Neutrophil (primary cell): ENCODE results near the gene SGMS1.

Experiments
- H3K27ac ChIP-seq: fragments of 200-600 bp; sonication (generic); 2 replicates; pipeline ENCODE4 v1.5.1; 2016; ENCODE audit warnings: mild to moderate bottlenecking, moderate library complexity
- H3K27me3 ChIP-seq: fragments of 200-600 bp; sonication (generic); 2 replicates; pipeline ENCODE4 v1.6.0; 2016; ENCODE audit warnings: mild to moderate bottlenecking
- H3K36me3 ChIP-seq: fragments of 200-600 bp; sonication (generic); 2 replicates; pipeline ENCODE4 v1.5.1; 2017
- H3K4me1 ChIP-seq, 2 experiments: fragments of 200-600 bp in 1 of 2; sonication (generic) in 1 of 2; 1 replicate in 1 of 2; 2 replicates in 1 of 2; pipeline versions ENCODE4 v1.5.1 to v1.6.1; 2013 to 2016; ENCODE audit warnings: low read depth in 1 of 2, low read length in 1 of 2, mild to moderate bottlenecking in 1 of 2, moderate library complexity in 1 of 2; ENCODE audit not compliant: control insufficient read depth in 1 of 2, insufficient read depth in 1 of 2
- H3K4me3 ChIP-seq, 2 experiments: fragments of 200-600 bp in 1 of 2; sonication (generic) in 1 of 2; 1 replicate in 1 of 2; 2 replicates in 1 of 2; pipeline ENCODE4 v1.5.1; 2013 to 2016; ENCODE audit warnings: low read depth in 1 of 2, low read length in 1 of 2, mild to moderate bottlenecking in 1 of 2, moderate library complexity in 1 of 2
- H3K9me3 ChIP-seq: fragments of 200-600 bp; sonication (generic); 2 replicates; pipeline ENCODE4 v1.5.1; 2016
- CTCF ChIP-seq: fragments of 200-600 bp; sonication (generic); IDR thresholded peaks from 2 replicates; pipeline ENCODE4 v1.5.1; 2016; ENCODE audit warnings: antibody characterized with exemption

The SGMS1 gene

GRCh38 chr10:50480054-50481007 lies 143.4 kb downstream of the SGMS1 start:
- Histone ChIP-seq H3K36me3 (no peaks in the 10 kb centered on the region), H3K27me3 (no peaks in the 10 kb centered on the region), H3K9me3 (no peaks in the 10 kb centered on the region), H3K4me3 (no peak overlapping the region), H3K4me1 (no peaks in the 10 kb centered on the region), H3K27ac (no peak overlapping the region)
- TF ChIP-seq CTCF, result no peak

- Histone ChIP-seq H3K4me1 (no peaks in the 10 kb centered on the region), H3K36me3 (no peaks in the 10 kb centered on the region), H3K4me3 (no peak overlapping the region), H3K27ac (no peak overlapping the region), H3K27me3 (no peaks in the 10 kb centered on the region), H3K9me3 (no peaks in the 10 kb centered on the region)
- TF ChIP-seq CTCF, result no peak
Observed at GRCh38 chr10:50477287-50478203, 146.2 kb downstream of the SGMS1 start.

- no peaks in the 10 kb centered on the region for H3K9me3 ChIP-seq
- TF ChIP-seq CTCF, result no peak
- no peak overlapping the region for H3K4me3 ChIP-seq
- H3K36me3 ChIP-seq, result no peaks in the 10 kb centered on the region
- H3K4me1 ChIP-seq, result peaks cover 17 to 19% of the 10 kb centered on the region in 2 experiments
- H3K27me3 ChIP-seq, result peaks cover 15% of the 10 kb centered on the region
- H3K27ac ChIP-seq, result no peak overlapping the region
Observed at GRCh38 chr10:50473756-50474155, 150.0 kb downstream of the SGMS1 start.

- TF ChIP-seq CTCF, result no peak
- no peaks in the 10 kb centered on the region for H3K36me3 ChIP-seq
- H3K27ac ChIP-seq, result no peak overlapping the region
- H3K4me1 ChIP-seq, result peaks cover 17 to 20% of the 10 kb centered on the region in 2 experiments
- H3K9me3 ChIP-seq, result no peaks in the 10 kb centered on the region
- H3K4me3 ChIP-seq, result no peak overlapping the region
- peaks cover 23% of the 10 kb centered on the region for H3K27me3 ChIP-seq
Observed at GRCh38 chr10:50472914-50473313, 150.8 kb downstream of the SGMS1 start.

GRCh38 chr10:50471583-50471975 lies 152.2 kb downstream of the SGMS1 start:
- TF ChIP-seq CTCF, result no peak

More at GRCh38 chr10:50471583-50471975, 152.2 kb downstream of the SGMS1 start:
- H3K4me3 ChIP-seq, result no peak overlapping the region
- H3K36me3 ChIP-seq, result no peaks in the 10 kb centered on the region
- H3K27me3 ChIP-seq, result peaks cover 36% of the 10 kb centered on the region
- H3K27ac ChIP-seq, result no peak overlapping the region
- peaks cover 17 to 20% of the 10 kb centered on the region in 2 experiments for H3K4me1 ChIP-seq
- no peaks in the 10 kb centered on the region for H3K9me3 ChIP-seq
